MM.1S (cell line): ENCODE results near the gene WFDC8.

Experiments
- CTCF ChIP-seq: fragments of 300-600 bp; sonication (generic); IDR thresholded peaks from 2 replicates; pipeline ENCODE4 v1.5.1; 2016; ENCODE audit warnings: antibody characterized with exemption, low read length, mixed read lengths
- EZH2 ChIP-seq: fragments of 300-600 bp; sonication (generic); optimal IDR thresholded peaks from 2 replicates; pipeline ENCODE3; 2017; ENCODE audit warnings: low read depth, mild to moderate bottlenecking, antibody characterized with exemption, low read length, mixed read lengths

DNA sequence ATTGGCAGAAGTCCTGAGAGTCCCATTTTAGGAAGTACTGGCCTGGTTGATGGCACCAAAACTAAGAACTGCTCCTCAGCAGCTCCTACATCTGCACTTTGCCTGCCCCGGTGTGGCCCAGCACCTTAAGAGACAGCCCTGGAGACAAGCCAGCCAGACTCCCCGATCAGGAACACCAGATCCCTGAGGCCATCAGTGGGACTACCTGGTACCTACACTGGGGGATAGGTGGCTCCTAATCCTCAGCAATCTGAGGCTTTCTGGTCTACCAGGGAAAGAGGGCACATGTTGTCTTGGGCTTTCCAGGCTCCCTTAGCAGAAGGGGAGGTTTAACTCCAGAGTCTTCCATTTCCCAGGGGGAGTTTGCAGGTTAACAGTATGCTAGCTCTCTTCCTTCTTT, 39.7 kb downstream of the WFDC8 start, which contains the start of gene WFDC6:
- TF ChIP-seq CTCF: no peak
- no peak for TF ChIP-seq EZH2
